ENCODE results near the gene FLT4. TPM values are rescaled to one million over a fixed set of nuclear protein-coding genes. Genes with fewer than 3 reads are reported as not detected.

FLT4 gene
- total RNA-seq, 1 donor from 2014 or later = 7.2 TPM

DNA sequence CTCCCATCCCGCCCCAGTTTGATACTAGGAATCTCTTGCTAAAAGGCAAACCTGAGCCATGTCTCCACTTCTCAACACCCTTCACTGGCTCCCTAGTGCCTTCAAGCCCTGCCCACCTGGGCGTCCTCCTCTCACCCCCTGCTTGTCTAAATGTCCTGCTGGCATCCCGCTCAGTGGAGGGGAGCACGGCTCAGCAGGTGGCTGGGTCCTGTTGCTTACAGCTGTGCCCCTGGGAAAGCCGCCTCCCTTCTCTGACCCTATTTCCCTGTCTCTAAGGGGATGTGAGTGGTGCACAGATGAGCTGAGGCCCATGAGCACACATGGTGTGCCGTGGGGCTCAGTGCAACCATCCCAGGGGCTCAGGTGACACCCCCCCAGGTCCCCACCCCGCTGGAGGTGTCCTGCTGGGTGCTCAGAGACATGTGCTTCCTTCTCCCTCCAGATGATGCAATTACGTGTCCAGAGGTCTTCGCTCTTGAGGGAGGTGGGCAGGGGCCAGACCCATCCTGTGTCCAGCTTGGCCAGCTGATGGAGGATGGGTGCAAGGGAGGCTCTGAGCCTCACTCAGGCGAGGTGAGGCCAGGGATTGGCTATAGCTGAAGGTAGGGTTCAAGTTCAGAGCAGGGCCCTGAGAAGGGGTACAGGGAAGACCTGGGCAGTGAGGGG lies 24.1 kb downstream of the FLT4 start:
- no peak for DNase-seq (ENCODE audit: low read depth)
- Mint-ChIP-seq H3K27ac (ENCODE audit: unreplicated experiment) (no peak overlapping the region), H3K36me3 (ENCODE audit: low read depth, unreplicated experiment) (no peaks in the 10 kb centered on the region), H3K4me3 (ENCODE audit: unreplicated experiment) (no peak overlapping the region), H3K9me3 (ENCODE audit: unreplicated experiment) (no peaks in the 10 kb centered on the region), H3K27me3 (ENCODE audit: low read depth, unreplicated experiment) (peaks cover 23% of the 10 kb centered on the region), H3K4me1 (ENCODE audit: low read depth, unreplicated experiment) (no peaks in the 10 kb centered on the region)
- no peaks in the 10 kb centered on the region for H3K27me3 ChIP-seq (ENCODE audit: insufficient read depth, low read length)
- H3K9ac ChIP-seq (ENCODE audit: low read length) = no peak overlapping the region
- no peak for FAIRE-seq
- no peak overlapping the region for H3K27ac ChIP-seq (ENCODE audit: low read depth, low read length)
- no peaks in the 10 kb centered on the region for H4K20me1 ChIP-seq (ENCODE audit: insufficient read depth, low read length)
- H2AFZ ChIP-seq (ENCODE audit: low read depth, low read length) = no peak overlapping the region
- H3K36me3 ChIP-seq (ENCODE audit: insufficient read depth, low read length) = no peaks in the 10 kb centered on the region
- no peak overlapping the region for H3K4me3 ChIP-seq (ENCODE audit: insufficient read depth, low read depth, low read length)
- no peaks in the 10 kb centered on the region for H3K4me1 ChIP-seq (ENCODE audit: insufficient read depth, low read length)
- no peaks in the 10 kb centered on the region for H3K9me3 ChIP-seq (ENCODE audit: insufficient read depth, low read depth, low read length)
- no peak overlapping the region for H3K4me2 ChIP-seq (ENCODE audit: low read length)
- no peaks in the 10 kb centered on the region for H3K79me2 ChIP-seq (ENCODE audit: insufficient read depth, low read length)
- no peak for TF ChIP-seq EZH2 (IDR thresholded peaks at IDR 0.05; ENCODE audit: insufficient read depth, low read length)
- no peak for TF ChIP-seq CTCF (IDR thresholded peaks at IDR 0.05; ENCODE audit: insufficient read depth, low read depth, low read length)

DNA sequence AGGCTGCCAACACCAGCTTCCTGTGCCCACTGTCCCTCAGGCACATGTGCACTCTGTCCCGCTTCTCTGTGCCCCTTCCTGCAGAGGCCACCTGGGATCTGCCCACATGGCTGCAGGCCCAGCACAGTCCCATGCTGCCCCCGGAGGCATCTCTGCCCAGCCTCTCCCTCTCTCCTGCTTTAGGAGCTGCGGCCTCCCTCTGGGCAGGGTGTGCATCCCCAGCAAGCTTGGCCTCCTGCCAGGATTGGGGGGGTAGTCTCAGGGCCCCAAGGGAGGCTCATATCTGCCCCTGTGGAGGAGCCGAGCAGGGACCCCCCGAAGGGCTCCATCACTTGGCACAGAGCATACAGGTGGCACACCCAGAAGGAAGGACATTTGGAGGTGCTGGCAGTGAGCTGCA lies 24.8 kb downstream of the FLT4 start:
- FAIRE-seq (no peak), DNase-seq (ENCODE audit: low read depth) (no peak)
- H3K9me3 ChIP-seq (ENCODE audit: insufficient read depth, low read depth, low read length) = no peaks in the 10 kb centered on the region
- no peaks in the 10 kb centered on the region for H3K36me3 ChIP-seq (ENCODE audit: insufficient read depth, low read length)
- no peak overlapping the region for H2AFZ ChIP-seq (ENCODE audit: low read depth, low read length)
- H3K4me1 ChIP-seq (ENCODE audit: insufficient read depth, low read length) = no peaks in the 10 kb centered on the region
- H3K4me3 ChIP-seq (ENCODE audit: insufficient read depth, low read depth, low read length) = no peak overlapping the region
- no peak overlapping the region for H3K27ac ChIP-seq (ENCODE audit: low read depth, low read length)
- Mint-ChIP-seq H3K4me3 (ENCODE audit: unreplicated experiment) (no peak overlapping the region), H3K36me3 (ENCODE audit: low read depth, unreplicated experiment) (no peaks in the 10 kb centered on the region), H3K27me3 (ENCODE audit: low read depth, unreplicated experiment) (peaks cover 28% of the 10 kb centered on the region), H3K27ac (ENCODE audit: unreplicated experiment) (no peak overlapping the region), H3K4me1 (ENCODE audit: low read depth, unreplicated experiment) (no peaks in the 10 kb centered on the region), H3K9me3 (ENCODE audit: unreplicated experiment) (no peaks in the 10 kb centered on the region)
- H3K9ac ChIP-seq (ENCODE audit: low read length) = no peak overlapping the region
- H3K27me3 ChIP-seq (ENCODE audit: insufficient read depth, low read length) = no peaks in the 10 kb centered on the region
- H3K79me2 ChIP-seq (ENCODE audit: insufficient read depth, low read length) = no peaks in the 10 kb centered on the region
- TF ChIP-seq EZH2 (IDR thresholded peaks at IDR 0.05; ENCODE audit: insufficient read depth, low read length) (no peak), CTCF (IDR thresholded peaks at IDR 0.05; ENCODE audit: insufficient read depth, low read depth, low read length) (no peak)
- H3K4me2 ChIP-seq (ENCODE audit: low read length) = no peak overlapping the region
- no peaks in the 10 kb centered on the region for H4K20me1 ChIP-seq (ENCODE audit: insufficient read depth, low read length)

DNA sequence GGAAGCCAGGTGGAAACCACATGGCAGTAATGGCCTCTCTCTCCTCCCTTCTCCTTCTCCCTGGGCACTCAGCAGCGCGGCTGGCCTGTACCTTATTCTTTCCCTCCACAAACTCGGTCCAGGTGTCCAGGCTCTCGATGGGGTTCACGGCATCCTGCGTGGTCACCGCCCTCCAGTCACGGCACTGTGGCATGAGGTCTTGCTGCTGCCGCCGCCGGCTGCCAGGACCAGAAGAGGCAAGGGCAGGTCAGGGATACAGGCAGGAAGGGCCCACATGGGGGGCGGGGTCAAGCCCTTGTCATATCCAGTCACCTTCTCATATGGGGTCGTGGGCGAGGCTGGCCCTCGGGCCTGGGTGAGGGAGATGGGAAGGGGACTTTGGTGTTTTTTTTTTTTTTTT lies 25.6 kb downstream of the FLT4 start:
- H3K9ac ChIP-seq (ENCODE audit: low read length) = no peak overlapping the region
- H3K4me2 ChIP-seq (ENCODE audit: low read length) = no peak overlapping the region
- no peak overlapping the region for H3K4me3 ChIP-seq (ENCODE audit: insufficient read depth, low read depth, low read length)
- H3K27me3 ChIP-seq (ENCODE audit: insufficient read depth, low read length) = no peaks in the 10 kb centered on the region
- H2AFZ ChIP-seq (ENCODE audit: low read depth, low read length) = no peak overlapping the region
- H4K20me1 ChIP-seq (ENCODE audit: insufficient read depth, low read length) = no peaks in the 10 kb centered on the region
- no peaks in the 10 kb centered on the region for H3K4me1 ChIP-seq (ENCODE audit: insufficient read depth, low read length)
- H3K27ac Mint-ChIP-seq (ENCODE audit: unreplicated experiment) = no peak overlapping the region
- H3K9me3 ChIP-seq (ENCODE audit: insufficient read depth, low read depth, low read length) = no peaks in the 10 kb centered on the region
- H3K36me3 Mint-ChIP-seq (ENCODE audit: low read depth, unreplicated experiment) = no peaks in the 10 kb centered on the region
- no peaks in the 10 kb centered on the region for H3K9me3 Mint-ChIP-seq (ENCODE audit: unreplicated experiment)
- no peaks in the 10 kb centered on the region for H3K79me2 ChIP-seq (ENCODE audit: insufficient read depth, low read length)
- DNase-seq (ENCODE audit: low read depth) (no peak), FAIRE-seq (no peak)
- TF ChIP-seq CTCF (IDR thresholded peaks at IDR 0.05; ENCODE audit: insufficient read depth, low read depth, low read length) (no peak), EZH2 (IDR thresholded peaks at IDR 0.05; ENCODE audit: insufficient read depth, low read length) (no peak)
- no peak overlapping the region for H3K4me3 Mint-ChIP-seq (ENCODE audit: unreplicated experiment)
- H3K4me1 Mint-ChIP-seq (ENCODE audit: low read depth, unreplicated experiment) = no peaks in the 10 kb centered on the region
- no peak overlapping the region for H3K27ac ChIP-seq (ENCODE audit: low read depth, low read length)
- no peaks in the 10 kb centered on the region for H3K36me3 ChIP-seq (ENCODE audit: insufficient read depth, low read length)
- peaks cover 29% of the 10 kb centered on the region for H3K27me3 Mint-ChIP-seq (ENCODE audit: low read depth, unreplicated experiment)

Measured in astrocyte (in vitro differentiated cells and primary cell).